Skin of body (tissue), 2 donors: ENCODE data around the gene ADARB1. TPM values are rescaled to one million over a fixed set of nuclear protein-coding genes. Genes with fewer than 3 reads are reported as not detected.

Experiments
- DNase-seq: peaks from one replicate; lab custom pipeline; 2025; lab: John Stamatoyannopoulos, UW
- total RNA-seq: library from RNA; depleted of rRNA; stranded (reverse); fragments of >200 nt; gene quantifications from one replicate; pipeline ENCODE4 v1.2.3, GENCODE V29; 2014

The ADARB1 gene
- total RNA-seq, 1 donor from 2014 or later = 28.3 TPM

DNA sequence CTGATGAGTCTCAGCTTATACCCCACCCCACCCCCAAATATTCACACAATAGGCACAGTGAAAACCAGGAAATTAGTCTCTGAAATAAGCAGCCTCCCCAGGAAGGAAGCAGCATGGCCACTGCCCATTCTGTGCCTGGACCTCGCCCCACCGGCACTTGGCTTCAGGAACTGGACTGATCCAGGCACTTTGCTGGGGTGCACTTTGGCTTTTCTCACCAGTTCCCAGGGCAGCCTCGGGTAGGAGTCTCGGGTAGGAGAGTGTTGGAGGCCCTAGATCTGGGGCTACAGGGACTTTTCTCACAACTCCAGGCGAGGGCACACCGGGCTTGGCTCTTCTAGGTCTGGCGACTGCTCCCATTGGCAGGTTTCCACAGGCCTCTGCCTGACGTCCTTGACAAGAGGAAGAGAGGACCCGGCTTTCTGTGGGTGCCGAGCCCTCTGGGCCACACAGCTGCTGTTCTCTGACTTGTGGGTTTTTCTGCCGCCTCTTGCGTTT lies 18.7 kb downstream of the ADARB1 start:
- no peak for DNase-seq

DNA sequence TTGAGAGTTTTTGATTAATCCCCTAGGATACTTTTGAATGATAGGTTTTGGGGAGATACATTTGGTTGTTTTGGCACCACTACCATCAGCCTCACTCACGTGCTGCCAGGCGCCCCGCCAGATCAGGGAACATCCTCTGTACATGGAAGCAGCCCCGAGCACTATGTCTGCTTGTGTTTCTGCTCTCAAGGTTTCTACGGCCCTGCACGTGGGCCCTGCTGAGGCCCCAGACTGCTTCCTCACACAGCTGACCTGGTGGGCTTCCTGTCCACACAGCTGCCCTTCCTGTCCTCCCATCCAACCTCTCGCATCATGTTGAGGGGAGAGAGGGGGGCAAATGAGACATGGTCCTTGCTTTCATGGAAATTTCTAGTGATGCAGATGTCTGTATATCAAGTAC lies 20.0 kb downstream of the ADARB1 start:
- no peak for DNase-seq

DNA sequence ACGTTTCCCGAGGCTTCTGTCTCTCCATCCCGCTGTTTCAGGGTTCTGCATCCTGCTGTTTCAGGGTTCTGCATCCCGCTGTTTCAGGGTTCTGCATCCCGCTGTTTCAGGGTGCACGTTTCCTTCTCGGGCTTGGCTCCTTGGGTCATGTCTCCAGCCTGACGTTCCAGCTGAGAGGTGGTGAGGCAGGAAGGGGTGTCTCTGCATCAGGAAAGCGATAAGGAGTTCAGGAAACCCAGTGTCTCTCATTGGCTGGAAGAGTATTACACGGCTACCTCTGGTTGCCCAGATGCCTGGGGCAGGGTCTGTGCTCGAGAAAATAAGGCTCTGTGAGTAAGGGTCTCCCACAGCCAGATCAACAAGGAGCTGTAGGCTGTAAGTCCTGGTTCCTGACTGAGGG lies 21.1 kb downstream of the ADARB1 start:
- no peak for DNase-seq

DNA sequence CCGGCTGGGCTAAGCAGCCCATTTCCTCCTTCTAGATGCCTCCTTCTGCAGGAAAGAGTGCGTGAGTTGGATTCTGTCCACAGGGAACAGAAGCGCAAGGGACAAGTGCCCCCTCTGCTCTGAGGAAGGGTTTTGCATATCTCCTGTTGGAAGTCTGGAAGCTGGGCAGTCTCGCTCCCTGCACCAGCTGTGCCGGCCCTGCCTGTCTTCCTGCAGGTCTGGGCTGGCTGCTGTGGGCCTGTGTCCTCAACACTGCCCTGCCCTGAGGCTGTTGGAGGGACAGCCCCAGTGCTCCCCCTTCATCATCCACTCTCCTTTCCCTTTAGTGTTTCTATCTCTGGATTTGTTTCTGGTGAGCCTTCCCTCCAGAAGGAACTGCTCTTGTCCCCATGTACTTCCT lies 21.8 kb downstream of the ADARB1 start:
- no peak for DNase-seq

DNA sequence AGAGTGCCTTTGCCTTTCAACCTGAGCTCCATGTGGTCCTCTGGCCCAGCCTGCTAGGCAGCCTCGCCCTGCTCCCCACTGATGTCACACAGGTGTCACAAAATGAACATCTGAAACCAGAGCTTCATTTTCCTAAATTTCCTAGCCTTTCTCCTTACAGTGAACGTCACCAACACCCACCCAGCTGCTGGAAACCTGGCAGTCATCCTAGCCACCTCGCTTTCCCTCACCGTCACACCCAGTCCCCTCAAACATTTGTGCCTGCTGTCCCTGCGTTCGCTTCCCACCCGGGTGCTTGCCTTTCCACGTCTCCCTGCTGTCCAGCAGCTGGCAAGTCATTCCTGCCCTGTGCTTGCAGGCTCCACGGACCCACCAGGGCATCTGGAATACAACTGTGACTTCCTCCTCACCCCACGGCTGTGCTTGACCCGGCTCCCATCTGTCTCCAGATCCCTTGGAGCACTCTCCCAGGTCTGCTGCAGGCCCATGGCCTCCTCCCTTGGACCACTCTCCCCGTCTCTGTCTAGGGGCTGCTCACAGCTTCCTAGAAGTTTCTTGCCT lies 23.5 kb downstream of the ADARB1 start:
- DNase-seq = no peak

DNA sequence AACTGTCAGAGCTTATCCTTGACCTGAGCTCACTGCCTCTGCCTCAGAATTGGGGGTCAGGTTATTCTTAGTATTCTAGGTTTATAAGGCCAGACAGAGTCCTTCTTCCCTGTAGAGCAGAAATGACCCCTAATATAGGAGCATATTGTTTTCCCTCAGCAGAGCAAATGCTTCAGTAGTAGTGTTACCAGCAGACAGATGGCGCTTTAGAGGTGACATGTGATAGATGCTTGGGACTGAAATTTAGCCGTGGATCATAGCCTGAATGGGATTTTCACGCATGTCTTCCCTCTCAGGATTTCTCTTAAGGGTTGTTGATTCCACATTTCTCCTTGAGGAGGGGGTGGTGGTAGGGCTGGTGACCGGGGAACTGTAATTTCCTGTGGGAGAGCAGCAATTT lies 24.5 kb downstream of the ADARB1 start:
- DNase-seq = no peak

DNA sequence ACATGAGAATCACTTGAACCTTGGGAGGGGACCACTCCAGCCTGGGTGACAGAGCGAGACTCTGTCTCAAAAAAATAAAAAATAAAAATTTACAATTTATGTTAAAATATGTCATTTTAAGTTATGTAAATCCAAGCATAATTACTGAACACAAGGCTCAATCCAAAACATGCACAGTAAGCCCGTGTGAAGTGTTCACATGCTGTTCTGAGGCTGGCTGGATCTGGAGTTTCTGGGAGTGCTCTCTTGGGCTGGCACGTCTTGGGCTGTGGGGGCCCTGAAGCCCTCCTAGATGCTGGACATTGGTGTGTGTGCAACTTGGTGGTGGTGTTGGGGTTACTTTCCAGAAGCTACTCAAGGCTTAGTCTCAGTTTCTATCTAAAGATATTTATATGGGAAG lies 25.2 kb downstream of the ADARB1 start:
- DNase-seq = no peak

DNA sequence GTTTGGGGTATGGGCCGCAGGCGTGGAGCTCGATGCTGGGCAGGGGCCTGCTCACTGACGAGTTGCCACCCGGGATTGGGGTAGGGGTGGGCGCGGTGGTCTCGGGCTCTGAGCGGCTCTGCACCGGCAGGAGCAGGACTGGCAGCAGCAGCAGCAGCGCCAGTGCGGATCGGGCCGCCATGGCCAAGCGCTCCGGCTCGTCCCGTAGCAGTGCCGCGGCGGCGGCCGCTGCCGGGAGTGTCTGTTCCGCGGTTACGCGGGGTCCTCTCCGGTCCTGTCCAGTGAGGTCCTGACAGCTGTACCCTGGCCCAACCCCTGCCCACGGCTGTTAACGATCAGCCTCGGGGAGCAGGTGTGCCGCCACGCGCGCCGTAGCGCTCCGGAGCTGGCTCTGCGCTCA lies 26.5 kb downstream of the ADARB1 start:
- DNase-seq = no peak

DNA sequence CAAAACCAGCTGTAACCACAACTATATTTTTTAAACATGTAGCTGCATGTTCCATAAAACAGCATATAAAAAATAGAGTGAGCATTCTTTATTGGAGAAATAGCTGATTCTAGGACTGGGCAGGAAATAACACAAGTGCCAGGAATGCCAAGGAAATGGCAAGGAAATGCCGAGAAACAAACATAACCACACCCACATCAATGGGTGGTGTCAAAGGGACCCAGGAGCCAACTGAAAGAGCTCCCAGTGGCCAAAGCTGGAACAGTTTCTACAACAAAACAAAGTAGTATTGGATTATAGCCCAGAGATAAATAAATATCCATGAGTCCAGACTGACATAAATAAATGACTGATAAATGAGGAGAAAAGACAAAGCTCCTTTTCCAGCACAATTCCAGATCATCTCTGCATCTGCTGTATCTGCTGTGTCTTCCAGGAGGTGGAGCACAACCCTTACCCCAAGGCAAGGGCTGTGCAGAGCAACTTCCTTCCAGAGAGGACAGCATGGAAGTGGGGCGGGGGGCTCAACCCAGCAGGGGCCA lies 28.1 kb downstream of the ADARB1 start:
- DNase-seq = peak; percentile 28

DNA sequence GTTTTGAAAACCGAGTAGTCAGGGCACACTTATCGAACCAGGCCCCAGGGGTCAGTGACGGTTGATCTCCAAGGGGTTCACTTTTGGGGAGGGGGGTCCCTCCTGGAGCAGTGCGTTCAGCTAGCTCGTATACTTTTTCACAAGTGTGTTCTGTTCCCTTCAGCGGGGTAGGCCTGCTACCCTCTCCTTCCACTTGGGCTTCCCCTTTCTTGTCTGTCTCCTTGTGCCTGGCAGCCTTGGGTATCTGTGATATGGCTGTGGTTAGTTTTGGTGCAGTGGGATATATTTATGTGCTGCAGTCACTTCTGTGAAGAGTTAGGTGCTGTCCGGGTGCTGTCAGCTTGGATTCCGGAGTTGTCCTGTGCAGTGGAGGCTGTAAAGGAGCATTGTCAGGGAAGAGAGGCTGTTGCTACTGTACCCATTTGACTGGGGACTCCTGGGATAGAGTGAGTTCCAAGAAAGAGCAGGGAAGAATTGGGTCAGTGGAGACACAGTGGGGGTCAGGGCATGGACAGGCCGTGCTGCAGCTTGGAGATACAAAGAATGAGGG lies 29.7 kb downstream of the ADARB1 start:
- no peak for DNase-seq

DNA sequence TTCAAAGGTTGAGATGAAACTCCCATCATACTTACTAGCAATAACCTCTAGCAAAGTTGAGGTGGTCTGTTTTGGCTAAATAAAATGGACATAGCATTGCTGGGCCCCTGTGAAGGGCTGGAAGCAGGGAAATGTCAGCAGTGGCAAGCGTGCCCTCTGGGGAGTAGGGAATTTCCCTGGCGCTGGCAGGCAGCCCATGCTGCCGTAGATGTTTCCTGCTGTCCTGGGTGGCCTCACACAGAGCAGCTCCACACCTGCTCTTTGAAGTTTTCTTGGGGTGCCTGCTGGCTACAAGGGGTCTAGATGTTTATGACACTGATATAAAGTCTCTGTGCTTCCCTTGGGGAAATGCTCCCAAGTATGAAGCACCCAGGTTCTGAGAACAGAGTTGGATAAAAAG lies 30.2 kb downstream of the ADARB1 start:
- DNase-seq = no peak

DNA sequence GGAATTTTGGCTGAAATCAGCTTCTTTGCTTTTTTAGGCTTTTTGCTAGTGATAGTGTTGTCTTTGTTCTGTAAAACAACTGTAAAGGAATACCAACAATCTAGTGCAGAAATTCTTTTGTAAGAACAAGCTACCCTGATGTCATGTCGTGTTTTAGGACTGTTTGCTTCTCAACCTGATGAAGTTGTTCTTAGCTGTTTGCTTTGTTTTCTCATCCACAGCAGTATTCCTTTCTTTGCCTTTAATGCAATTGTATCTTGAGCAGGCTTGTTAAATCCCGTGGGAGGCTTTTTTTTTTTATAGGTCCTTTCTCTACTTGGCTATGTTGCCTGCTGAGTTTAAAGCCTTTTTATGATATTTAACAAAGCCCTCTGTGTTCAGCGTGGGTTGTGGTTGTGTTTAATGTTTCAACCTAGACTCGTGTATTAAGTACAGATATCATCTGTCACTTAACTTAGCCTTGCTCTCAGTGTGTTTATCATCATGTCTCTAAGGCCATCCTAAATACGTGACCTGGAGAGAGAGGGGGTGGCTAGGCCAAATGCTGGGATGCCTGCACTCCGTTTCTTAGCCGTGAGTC lies 31.6 kb downstream of the ADARB1 start:
- no peak for DNase-seq

DNA sequence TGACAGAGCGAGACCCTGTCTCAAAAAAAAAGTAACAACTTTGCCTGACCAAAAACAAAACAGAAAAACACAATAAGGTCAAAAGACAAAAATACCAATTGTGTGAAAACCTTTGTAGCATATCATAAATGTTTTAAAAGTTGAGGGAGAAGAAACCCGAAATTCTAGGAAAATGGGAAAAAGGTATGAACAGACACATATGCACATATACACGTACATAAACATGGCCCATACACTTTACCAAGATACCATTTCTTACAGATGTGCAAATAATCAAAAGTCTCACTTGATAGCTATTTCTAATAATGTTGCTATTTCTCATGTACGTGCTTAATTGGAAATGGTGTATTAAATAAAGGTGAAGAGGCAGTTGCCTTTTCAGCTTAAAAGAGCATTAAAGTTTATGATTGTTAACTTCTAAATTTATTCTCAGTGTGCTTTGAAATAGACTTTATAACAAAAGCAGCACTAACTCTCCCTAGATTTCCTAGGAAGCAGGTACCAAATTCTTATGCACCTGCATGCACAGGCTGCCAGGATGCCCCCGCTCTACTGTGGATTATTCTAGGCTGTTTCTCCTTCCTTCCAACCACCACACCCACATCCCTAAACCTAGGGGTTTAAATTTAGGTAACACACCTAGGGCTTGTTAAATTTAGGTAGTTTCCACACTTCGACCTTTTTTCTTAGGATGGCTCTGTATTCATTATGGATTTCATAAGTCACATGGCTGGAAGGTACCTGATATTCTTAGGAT lies 33.8 kb downstream of the ADARB1 start:
- no peak for DNase-seq

DNA sequence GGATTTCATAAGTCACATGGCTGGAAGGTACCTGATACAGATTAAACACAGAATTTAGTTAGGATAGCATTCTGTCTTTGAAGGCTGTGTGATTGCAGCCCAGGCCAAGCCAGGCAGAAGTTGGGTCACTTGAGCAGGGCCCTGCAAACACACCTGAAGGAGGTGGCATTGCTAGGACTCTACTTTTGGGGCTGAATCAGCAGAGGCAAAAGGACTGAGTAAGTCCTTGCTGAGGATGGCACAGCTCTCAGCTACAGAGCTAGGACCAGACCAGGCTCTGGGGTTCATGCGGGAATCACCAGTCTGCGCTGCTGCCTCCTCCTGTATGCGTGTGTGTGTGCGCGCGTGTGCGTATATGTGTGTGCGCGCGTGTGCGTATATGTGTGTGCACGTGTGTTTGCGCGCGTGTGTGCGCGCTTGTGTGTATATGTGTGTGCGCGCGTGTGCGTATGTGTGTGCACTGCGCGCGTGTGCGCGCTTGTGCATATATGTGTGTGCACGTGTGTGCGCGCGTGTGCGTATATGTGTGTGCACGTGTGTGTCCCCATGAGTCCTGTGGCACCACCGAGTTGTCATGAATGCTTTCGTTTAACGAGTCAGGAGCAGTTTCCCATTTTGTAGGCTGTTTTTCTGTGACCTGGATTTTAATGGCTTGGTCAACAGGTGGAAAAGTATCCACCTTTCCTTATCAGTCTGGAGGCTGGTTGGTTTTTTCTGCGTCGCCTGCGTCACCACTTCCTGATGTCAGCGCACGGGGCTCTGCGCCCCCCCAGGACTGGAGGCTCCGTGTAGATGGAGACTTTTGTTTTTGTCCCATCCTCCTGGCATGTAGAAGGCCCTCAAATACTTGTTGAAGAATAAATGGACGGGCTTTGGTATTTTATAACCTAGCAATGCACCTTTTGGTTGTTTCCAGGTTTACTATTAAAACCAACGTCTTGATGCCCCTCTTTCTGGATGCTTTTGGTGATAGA lies 34.7 kb downstream of the ADARB1 start:
- DNase-seq = no peak

DNA sequence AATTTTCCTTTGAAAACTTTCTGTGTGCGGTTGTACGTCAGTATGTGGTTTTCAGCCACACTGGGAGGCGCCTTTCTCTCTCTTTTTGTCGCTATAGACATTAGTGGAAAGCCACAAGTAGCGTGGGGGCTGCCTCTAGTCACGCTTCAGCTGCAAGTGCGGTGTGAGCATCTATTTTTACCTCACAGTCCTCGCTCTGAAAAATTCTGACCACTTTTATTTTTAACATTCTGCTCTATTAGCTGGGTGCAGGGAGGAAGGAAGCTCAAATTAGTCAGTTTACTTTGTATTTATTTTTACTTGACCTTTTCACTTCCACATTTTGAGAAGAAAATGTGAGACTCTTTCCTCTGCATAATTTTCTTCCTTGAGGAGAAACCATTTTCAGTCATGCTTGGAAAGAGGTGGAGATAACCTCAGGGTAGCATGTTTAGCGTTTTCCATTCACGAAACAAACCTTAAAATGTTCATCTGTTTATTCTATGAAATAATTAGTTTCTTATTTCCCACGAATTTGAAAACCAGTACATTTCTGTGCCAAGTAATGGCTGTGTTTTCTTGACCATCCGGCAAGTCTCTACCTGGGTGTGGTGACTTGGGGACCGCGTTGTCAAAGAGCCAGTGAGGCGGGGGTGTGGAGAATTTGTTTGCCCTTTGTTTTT lies 35.6 kb downstream of the ADARB1 start:
- DNase-seq = no peak

DNA sequence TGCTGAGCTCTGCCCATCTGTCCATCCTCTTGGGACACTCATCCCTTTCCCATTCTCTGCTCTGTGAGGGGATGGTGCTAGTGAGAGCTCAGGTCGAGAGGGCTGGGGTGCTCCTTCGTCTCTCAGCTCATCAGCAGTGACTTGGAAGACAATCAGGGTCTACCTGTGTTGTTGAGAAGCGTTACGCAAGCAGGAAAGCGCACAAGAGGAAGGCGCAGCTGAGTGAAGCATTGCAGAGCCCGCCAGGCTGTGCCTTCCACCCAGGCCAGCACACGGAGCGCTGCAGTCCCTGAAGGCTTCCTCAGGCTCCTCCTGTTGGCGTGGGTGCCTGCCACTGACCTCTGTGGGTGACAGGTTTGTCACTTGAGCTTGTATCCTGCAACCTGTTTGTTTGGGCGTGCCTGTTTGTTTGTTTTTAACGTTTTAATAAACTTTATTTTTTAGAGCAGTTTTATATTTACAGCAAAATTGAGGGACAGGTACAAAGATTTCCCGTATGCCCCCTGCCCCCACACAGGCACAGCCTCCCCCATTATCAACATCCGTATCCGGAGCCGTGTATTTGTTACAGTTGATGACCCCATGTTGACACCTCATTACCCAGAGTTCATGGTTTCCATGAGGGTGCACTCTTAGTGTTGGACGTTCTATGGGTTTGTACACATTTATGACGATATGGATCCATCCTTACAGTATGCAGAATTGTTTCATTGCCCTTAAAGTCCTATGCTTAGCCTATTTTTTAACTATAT lies 36.7 kb downstream of the ADARB1 start:
- DNase-seq = no peak

DNA sequence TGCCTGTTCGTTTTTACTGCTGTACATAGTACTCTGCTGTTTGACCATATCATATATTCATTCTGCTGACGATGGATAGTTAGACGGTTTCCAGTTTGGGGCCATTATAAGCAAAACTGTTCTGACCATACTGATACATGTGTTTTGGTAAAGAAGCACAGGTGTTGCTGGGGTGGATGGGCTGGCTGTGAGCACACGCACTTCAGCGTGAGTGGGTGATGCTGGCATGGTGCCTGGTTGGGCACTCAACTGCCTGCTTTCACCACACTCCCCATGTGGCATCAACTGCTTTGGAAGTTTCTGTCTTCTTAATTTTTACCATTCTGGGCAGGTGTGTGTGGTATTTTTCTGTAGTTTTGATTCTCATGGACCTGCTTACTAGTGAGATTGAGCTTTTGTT lies 37.3 kb downstream of the ADARB1 start:
- no peak for DNase-seq

DNA sequence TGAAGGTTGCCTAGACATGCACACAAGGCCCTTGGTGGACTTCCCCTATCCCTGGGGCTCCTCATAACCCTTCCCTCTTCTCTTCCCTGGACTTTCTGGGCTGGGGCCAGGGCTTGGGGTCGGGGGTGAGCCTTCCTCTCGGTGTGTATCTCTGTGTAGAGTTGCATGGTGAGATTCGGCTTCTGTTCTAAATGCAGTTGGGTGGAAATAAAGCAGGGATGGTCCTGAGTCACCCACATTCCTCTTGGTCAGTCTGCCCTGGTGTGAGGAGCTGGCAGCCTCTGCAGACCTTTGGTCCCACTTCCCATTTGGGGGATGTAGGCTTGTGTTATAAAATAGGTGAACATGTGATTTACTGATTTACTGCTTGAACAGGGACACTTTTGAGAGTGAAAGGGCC lies 38.0 kb downstream of the ADARB1 start:
- no peak for DNase-seq

DNA sequence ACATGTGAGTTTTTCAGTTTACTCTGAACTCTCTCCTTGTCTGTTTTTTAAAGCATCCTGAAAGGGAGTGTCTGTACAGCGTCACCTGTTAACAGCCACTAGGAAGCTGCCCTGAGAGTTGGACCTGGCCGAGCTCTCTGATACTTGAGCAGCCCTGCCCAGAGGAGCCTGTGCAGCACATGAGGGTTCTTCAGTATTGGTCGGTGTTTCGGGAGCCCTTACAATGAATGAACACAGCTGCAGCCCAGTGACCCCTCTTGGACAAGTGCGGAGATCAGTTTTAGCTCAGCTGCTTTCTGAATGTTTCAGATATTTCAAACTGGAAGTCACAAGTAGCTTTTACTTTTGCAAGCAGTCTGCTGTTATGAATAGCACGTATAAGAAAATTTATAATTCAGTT lies 39.2 kb downstream of the ADARB1 start:
- no peak for DNase-seq

DNA sequence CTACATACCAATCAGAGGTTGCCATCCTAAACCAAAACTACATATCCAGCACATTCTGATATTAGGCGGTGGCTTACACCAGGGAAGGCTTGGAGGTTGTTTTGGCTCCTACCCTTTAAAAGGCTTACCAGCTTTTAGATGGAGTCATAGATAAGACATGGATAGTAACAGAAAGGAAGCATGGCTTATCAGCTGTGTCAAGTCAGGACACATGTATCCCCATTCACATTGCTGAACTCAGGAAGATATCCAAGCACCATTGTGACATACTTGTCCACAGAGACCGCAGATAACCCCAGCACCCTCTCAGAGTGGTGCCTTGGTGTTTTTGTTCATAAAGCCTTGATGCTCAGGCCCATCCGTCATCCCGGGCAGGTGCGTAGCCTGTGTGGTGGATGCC lies 39.7 kb downstream of the ADARB1 start:
- DNase-seq = no peak
